GF-D8 (cell line): ENCODE measurements around the gene IL22RA2.

Experiments
- DNase-seq: peaks from one replicate; lab custom pipeline; 2025; lab: John Stamatoyannopoulos, UW

IL22RA2 gene

DNA sequence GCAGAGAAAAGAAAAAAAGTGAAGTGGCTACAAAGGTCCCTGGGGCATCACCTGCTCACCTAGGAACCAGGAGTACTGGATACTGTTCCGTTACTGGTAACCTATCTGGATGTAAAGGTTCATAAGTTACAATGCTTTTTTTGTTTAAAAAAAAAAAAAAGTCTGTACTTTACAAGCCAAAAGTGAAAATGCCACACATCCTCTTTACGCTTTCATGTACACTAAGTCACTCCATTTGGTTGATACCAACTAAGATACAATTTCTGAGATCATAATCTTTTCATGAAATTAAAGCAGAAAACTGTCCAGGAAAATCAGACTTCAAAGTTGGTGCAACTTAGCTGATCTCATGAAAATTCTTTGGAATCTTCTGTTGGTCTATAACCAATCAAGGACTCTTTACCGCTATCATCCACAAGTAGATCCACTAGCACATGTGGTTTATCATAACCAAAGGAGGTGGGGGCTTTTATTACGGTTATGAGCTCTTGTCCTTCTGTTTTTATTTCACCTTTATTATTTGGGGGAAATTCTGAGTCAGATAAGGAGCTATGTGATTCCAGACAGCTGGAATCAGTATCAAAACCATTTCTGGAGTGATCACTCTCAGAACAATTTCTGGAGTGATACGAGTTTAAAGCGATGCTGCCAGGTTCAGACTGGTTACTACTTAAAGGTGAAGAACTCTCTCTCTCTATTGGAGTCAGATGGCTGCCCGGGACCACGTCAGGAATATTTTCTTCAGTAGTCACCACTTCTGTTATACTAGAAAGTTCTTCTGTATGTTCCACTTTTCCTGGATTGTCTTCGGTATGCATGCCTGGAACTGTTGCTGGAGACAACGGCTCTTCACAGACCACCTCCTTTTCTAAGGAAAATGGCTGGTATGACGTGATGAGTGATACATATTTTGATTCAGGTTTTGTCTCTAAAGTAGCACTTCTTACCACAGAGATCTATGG is 24.5 kb upstream of the IL22RA2 start:
- DNase-seq: no peak

DNA sequence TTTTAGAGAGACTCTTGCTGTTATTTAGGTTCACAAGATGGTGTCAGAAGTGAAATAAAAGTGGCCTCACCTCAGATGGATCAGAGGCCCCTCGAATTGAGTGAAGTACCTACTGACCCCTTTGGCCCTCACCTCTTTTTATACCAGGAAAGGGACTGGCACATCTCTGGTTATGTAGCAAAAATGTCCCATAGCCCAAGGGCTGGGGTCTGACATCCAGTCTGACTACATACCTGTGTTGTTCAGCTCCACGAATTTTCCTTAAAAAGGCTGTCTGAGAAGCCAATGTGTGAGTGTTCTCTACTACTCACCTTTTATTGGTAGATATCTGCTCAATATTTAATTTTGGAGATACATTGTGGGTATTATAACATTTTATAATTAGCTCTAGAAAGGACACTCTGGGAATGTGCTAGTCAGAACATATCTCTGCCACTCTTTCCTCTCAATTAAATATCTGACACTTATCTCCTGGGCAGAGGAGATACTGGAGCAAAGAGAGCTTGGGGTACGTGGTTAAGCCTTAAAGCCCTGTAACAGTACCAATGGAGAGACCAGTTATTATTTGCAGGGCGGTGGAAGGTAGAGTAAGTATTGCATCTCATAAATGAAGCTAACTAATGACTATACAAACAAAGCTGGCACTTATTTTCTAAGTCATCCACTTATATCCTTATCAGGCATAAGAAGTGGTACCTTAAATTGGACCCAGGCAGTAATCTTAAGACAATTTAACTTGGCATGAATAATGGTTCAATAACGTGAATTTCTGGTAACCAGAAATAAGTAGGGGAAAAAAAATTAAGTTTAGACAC is 20.0 kb upstream of the IL22RA2 start:
- DNase-seq: no peak

DNA sequence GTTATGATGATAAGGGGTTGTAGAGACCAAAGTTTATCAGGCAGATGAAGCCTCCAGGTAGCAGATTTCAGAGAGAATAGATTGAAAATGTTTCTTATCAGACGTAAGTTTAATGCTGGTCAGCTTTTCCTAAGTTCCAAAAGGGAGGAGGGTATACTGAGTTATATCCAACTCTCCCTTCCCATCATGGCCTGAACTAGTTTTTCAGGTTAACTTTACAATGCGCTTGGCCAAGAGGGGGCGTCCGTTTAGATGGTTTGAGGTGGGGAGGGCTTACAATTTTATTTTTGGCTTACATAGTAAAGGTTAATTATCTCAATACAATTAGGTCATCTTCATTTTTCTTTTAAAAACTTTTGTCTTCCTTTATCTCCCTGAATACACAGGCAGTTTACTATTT is 19.4 kb upstream of the IL22RA2 start:
- DNase-seq: no peak

DNA sequence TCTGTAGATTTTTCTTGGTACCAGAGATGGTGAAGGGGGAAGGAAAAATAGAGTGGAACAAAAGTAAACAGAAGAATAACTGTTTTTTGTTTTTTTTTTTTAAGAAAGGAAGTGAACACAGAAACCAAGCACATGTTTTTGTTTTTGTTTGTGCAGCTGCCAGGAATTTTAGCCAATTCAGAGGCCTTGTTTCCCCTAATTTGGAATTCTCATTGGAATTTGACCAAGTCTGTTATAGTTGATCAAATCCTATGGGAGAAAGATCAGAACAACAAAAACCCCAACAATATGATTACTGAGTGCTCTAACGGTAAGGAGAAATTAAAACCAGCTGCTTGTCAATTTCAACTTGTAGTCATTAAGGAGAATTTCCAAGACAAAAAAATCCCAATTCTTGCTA is 18.2 kb upstream of the IL22RA2 start:
- DNase-seq: no peak

DNA sequence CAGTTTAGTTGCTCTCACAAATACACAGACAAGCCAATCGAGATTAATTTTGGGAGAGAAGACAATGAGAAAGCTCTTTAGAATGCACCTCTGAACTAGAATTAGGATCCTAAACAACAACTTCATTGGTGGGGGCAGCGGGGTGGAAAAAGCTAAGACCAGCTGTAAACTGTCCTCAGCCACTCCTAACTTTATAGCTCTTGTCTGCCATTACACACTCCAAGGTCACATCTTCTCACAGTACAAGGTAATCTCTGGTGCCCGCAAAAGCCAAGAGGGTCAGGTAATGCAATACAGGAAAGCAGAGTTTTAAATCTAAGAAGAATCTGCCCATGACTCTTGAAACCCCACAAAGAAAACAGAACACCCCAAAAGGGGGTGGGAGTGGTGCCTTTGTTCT is 17.8 kb upstream of the IL22RA2 start:
- DNase-seq: no peak

DNA sequence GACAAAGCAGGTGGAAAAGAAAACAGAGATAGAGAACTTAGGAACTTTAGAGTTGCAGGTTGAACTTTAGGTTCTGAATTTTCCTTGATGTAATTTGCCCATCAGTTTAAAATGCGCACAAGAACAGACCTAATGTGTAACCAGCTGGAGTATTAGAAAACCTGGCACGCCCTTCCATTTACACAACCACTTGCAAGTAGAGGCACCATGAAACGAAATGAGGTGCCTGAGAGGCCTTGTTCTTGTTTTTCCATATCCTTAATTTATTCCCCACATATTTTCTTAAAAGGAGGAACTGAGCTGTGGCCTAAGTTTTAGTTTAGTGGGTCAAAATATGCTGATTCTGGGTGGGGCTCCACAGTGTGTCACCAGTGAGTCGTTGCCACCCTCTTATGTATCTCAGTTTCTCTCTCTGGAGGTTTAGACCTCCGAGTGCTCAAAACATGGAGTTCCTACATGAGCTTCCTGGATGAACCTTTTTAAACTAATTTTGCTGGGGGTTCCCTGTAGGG is 17.2 kb upstream of the IL22RA2 start:
- no peak for DNase-seq

DNA sequence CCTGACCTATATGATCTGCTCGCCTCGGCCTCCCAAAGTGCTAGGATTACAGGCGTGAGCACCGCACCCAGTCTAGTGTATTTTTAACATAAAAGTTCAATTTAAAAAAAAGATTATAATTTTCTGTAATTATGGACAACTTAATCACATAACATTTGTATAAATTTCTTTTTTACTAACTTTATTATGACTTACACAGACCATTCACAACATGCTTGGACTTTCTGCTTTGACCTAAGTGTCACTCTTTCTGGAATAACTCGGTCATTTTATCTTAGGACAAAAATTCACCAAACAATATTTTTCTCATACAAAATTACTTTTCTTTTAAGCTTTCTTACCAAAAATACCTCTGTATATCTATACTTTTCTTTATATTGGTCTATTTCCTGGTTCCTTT is 15.4 kb upstream of the IL22RA2 start:
- DNase-seq: no peak

DNA sequence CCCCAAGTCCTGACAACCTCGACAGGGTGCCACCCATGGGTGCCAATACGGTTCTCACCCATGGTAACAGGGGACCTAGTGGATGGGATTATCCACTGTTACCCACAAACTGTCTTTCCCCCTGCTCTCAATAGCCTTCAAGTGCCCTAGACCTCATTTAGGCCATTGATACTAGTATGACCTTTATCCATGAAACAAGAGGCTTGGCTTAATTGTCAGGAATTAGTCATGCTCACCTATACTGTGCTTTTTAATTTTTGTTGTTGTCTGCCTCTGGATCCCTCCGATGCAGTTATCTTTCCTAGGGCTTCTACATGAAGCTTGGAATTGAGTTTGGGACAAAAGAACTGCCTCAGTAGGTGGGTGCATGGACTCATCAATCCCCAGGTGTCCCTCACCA is 11.8 kb upstream of the IL22RA2 start:
- DNase-seq: no peak

DNA sequence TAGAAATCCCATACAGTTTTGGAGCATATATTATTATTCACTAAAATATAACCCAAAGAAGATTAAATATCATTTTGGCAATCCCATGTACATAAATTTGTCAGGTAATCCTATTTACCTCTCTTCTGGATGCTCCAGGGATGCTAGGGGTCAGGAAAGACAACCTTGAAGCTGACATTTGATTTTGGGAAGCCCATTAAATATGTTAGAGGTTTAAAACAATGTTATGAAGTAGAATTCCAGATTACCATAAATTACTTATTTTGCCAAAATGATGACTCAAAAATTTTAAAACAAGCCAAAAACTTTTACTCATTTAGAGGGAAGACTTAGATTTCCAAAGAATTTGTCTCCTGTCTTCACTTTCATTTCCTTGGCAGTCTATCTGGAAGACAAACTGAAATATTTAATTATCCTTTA is 9.2 kb upstream of the IL22RA2 start:
- DNase-seq: no peak

DNA sequence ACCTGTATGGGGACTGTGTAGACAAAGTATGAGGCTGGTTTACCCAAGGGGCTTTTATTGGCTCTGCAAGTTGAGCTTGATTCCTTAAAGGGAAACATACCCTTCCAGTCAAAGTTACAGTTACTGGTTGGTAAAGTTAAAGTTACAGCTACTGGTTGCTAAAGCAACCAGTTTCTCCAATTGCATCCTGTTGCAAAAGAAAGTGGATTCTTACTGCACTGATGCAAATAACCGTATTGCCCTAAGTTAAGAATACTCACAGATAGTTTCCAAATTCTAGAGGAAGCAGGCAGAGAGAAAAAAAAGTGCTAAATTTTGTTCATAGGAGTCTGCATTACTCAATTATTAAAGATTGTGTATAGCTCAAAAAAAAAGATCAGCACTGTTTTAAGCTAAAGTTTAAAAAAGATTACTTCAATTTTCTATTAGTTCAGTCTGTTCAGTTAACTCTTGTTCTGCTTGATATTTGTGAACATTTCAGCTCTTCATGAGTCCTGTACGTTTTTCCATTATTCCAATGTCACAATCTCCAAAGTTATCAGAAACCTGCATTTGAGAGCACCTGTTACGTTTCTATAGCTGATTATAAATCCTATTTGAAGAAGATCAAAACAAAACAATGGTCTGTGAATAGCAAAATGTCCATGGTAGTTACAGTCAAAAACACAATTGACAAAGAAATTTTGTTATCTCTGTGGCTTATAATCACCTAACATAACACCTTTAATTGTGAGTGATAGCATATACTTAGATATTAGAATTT is 8.6 kb upstream of the IL22RA2 start:
- no peak for DNase-seq

DNA sequence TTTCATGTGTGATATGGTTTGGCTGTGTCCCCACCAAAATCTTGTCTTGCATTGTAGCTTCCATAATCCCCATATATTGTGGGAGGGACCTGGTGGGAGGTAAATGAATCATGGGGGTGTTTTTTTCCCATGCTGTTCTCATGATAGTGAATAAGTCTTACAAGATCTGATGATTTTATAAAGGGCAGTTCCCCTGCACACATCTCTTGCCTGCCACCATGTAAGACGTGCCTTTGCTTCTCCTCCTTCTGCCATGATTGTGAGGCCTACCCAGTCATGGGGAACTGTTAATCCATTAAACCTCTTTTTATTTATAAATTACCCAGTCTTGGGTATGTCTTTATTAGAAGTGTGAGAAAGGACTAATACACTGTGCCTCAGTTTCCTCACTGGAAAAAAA is 4.2 kb upstream of the IL22RA2 start:
- DNase-seq: no peak

DNA sequence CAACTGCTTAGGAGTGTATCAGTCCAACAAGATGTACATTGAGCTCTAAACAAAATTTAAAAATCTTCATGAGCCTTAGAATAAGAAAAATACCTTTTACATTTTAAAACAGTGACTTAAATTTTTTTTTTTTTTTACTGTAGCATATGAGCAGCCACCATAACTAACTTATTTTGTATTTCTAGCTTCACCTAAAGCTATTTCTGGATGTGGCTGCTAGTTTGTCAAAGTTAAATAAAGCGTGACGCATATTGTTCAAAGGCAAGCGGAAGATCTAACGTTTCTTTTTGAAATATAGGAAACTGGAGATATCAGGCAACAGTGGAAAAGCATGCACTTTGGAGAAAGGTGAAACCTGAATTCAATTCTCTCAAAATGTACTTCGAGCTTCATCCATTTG is 3.3 kb upstream of the IL22RA2 start:
- DNase-seq: no peak

DNA sequence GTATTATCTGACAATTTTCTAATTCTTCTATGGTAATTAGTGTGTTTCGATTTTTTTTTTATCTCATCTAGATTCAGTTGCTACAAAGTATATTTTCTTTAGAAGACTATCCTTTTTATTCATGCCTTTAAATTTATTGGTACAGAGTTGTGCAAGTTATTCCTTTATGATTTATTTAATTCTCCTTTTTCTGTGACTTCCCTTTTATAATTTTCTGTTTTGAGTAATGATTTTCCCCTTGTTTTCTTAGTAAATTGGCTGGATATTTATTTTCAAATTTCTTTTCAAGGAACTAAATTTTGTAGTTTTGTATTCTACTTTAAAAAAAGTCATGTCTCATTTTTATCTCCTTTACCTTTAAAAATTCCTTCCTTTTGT is 2.4 kb upstream of the IL22RA2 start:
- DNase-seq: no peak

DNA sequence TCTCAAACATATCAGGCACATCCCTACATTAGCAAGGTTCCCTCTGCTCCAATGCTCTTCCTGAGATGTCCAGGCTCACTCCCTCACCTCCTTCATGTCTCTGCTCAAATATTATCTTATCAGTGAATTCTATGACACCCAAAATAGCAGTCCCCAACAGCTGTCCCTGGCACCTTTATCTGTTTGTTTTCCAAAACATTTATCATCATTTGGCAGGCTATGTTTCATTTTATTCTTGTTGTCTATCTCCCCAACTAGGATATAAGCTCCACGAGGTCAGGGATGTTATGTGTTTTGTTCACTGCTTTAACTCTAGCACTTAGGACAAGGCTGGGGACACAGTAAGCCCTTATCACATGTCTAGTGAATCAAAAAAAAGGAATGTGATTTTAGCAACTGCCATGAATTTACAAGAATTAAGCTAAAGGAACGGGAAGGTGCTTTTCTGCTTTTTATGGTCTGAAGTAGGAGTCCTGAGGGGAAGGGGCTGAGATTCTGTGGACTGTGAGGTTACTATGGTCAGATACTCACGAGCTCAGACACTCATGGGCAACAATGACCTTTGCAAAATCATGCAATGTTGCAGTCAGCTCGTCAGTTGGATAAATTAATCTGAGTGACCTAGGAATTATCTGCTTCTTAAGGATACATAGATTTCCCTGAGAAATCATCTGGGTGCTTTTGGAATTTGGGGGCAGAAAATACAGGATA is 1.9 kb upstream of the IL22RA2 start:
- no peak for DNase-seq

DNA sequence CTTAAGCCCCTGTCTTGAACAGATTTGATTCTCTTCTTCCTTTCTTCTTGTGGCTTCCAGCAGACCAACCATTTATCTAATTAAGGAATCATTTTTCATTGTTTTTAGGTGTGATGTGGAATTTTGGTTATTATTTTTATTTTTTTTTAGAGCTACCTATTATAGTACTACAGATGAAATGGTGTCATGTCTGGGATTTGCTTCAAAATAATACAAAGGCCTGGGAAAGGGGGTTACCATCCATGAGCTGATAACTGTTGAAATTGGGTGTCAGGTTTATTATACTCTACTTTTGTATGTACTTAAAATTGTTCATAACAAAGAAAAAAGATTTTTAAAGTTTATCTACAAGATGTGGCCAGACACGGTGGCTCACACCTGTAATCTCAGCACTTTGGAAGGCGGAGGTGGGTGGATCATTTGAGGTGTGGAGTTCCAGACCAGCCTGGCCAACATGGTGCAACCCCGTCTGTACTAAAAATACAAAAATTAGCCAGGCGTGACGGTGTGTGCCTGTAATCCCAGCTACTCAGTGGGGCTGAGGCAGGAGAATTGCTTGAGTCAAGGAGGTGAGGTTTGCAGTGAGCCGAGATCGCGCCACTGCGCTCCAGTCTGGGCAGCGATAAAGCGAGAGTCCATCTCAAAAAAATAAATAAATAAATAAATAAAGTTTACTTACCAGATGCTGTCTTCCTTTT is 561 bp downstream of the IL22RA2 start:
- DNase-seq: no peak

DNA sequence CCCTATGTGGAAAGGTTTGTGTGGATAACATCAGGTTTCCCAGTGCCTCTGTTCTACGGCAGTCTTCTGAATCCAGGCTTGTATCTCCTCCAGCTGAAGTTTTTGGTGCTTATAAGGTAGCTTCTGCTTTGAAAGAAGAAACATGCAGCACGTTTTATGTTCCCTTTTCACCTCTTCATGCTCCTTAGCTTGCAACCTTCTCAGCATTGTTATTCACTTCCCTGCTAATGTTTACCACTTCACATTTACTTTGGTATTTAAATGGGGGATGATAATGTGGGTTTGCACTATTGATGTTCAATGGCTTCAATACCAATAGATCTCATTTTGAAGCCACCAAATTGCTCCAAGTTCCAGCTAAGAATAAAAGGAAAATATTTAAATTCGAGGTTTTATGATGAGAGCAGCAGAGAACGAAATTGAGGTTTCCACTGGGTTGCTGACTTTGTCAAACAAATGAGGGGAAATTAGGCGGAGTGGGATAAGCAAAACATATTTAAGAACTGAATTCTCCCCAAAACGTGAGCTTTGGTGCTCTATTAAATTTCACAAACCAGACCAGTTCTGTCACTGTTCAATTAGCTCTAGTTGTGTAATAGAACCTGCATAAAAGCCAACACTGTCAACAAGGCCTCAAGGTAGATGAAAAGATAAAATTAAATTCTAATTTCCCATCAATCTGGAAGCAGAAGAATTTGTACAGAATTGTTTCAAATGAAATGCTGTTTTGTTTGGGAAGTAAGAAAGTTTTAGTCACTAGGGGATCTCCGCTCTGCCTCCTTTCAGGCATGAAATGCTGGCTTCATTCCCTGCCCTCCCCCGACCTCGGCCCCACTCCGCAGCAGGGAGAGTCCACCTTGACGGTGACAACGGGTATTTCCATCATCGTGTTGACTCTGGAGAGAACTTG is 1.4 kb downstream of the IL22RA2 start:
- DNase-seq: no peak

DNA sequence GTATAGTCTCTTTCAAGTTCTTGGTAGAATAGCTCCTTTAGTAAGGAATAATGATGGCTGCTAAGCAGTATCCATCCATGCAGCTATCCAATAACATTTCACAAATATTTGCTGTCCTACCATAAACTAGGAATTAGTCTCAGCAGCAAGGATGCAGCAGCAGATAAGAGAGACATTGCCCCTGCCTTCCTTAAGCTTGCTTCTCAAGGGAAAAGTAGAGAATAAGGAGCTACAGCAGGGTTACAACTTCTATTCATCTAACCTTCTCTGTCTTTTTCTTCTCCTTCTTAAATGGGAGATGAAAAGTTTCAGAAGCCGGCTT is 2.4 kb downstream of the IL22RA2 start:
- DNase-seq: no peak

DNA sequence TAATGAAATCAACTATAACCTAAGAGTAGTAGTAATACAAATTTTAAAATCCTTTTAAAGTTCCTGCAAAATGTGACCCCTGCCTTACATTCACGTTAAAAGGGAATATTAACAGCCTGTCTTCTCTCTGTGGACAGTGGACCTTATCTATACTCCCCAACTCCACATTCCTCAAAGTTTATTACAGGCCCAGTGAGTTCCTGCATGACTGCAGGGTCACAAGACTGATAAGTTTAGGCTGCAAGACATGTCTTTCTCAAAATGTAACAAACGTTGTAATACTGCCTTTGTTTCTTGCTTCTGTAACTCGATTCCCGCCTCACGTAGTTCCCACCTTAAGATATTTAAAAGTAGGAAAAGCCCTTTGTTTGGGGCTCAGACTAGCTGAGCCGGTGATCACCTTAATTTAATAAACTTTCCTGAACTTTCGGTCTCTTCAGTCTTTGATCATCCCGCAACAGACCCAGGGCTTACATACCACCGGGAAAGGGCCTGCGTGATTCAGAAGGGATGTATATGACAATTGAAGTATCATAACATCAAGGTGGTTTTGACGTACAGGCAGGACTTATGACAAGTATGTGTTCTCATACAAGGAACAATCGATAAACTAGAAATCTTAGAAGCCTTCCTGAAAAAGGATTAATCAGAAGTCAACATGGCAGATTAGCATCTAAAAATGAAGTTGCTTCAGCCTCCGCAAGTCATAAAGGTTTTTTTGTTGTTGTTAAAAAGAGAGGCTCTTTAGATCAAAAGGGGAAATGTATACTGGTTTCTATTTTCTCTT is 3.0 kb downstream of the IL22RA2 start:
- DNase-seq: no peak

DNA sequence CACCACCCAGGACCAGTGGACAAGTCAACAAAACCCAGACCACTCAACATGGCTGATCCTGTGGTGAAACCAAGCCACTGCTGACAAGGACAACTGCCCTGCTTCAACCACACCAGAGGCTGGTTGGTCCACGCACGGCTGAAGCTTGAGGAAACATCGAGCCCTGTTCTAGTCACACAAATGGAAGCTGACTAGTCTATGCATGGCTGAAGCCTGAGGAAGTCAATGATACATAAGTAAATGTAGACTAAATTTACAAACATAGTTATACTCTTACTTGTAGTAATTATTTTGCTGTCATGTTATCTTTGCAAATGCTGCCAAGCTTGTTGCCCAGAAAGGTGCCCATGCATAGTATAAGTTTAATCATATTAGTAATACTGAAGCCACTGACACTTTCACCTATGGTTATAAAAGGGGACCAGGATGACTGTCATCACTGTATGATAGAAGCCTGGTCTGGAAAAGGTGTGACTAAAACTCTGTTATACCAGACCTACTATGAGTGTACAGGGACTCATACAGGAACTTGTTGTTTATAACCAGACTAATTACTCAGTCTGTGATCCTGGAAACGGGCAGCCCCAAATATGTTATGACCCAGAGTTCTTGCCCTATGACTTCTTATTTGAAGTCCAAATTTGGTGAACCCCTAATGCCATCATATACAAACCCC is 5.6 kb downstream of the IL22RA2 start:
- no peak for DNase-seq
